NCI-H82 treated with DMSO at 0.1 percent for 48 hours (cell line): Measurements from ENCODE around the gene F2R.
"Not testable (repeated sequence)": the region's sequence is repeated elsewhere in the genome, so short reads cannot be mapped to it uniquely, and the experiment has no call there.

Experiments used
- DNase-seq: peaks from one replicate; lab custom pipeline; 2025; ENCODE audit not compliant: unreplicated experiment; lab: John Stamatoyannopoulos, UW

The F2R gene

DNA sequence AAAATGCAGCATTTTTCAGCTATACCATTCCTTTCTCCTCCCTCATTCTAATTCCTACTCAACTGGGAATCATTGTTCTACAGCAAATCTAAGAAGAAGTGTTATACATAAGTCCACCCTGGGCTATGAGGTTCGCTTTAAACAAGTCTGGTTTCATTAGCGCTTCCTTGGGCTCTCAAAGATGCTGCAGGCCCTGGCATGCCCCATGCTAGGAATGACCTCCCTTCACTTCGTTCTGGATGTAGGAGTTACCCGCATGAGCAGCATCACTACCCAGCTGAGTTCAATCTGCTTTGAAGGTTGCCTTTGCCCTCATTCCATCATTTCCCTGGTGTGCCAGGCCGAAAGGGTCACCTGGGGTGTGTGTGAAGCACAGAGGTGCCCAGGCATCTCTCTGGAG, 35.4 kb downstream of the F2R start:
- no peak for DNase-seq

DNA sequence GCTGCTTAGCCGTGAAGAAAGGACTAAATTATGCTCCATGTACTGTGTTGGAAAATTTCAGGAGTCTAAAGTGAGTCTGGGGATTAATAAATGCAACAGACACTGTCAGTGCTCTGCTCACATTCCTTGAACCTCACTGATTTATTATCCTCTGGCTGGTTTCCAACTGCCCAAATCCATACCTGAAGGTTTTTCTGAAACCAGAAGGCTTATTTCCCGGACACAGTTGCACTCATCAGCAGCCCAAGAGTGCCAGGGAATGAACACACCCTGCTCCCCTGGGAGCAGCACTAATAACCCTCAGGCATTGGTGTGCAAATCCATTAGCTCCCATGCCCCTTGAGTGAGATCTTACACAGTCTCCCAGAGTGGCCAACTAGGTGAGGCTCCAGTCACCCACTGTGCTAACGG, 38.7 kb downstream of the F2R start:
- no peak for DNase-seq

DNA sequence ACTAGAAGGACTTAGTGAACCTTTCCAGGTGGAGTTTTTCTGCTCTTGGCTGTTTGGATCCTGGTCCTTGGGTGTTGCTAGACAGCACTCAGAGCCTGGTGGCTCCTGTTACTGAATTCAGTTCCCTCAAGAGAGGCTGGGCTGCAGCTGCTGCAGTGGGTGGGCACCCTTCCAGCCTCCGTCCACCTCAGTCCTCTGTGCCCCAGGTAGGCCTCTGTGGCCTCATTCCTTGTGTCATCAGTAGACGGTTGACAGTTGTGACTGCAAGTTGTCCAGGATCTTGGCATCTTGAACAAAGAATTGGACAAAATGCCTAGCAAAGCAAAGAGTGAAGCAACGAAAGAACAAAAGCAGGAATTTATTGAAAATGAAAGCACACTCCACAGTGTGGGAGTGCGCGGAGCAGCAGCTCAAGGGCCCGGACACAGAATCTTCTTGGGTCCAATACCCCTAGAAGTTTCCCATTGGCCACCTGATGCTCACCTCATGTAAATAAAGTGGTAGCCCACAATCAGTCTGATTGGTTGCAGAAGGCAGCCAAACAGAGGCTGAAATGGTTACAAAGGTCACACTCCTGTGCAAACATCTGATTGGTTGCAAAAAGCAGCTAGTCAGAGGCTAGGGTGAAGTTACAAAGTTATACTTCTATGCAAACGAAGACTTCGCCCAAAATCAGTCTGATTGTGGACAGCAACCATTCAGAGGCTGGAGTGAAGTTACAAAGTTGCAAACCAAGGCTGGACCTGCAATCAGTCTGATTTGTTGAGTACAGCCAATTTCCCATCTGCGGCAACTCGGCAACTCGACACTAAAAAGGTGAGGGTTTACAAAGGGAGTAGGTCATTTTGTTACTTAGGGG, 40.1 kb downstream of the F2R start:
- no peak for DNase-seq

DNA sequence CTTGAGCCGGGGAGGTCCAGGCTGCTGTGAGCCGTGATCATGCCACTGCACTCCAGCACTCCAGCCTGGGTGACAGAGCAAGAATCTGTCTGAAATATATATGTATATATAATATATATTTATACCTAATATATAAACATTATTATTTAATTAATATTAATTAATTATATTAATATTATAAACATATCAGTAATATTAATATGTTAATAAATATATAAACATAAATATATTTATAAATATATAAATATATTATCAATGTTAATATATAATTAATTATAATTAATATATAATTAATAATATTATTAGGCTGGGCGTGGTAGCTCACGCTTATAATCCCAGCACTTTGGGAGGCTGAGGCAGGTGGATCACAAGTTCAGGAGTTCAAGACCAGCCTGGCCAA, 41.1 kb downstream of the F2R start:
- DNase-seq: no peak

DNA sequence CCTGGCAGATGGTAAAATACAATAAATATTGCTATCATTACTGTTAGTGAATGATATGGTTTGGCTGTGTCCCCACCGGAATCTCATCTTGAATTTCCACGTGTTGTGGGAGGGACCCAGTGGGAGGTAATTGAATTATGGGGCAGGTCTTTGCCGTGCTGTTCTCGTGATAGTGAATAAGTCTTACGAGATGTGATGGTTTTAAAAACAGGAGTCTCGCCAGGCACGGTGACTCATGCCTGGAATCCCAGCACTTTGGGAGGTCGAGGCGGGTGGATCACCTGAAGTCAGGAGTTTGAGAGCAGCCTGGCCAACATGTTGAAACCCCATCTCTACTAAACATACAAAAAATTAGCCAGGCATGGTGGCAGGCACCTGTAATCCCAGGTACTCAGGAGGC, 45.2 kb downstream of the F2R start:
- not testable (repeated sequence) for DNase-seq

DNA sequence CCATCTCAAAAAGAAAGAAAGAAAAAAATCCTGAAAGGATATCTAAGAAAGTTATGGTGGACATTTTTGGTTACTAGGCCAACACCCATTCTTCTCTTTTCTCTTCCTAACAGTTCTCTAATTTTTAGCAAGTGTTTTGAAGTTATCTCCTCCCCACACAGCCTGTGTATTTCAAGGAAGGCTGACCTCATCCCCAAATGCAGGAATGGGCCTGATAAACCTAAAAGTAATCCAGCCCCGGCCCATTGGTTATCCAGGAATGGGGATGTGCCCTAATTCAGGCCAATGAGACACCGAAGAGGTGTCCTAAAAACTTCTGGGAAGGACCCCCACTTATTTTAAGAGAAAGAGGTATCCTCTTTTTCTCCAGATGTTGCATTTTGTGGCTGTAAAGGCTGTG, 46.6 kb downstream of the F2R start:
- DNase-seq: no peak

DNA sequence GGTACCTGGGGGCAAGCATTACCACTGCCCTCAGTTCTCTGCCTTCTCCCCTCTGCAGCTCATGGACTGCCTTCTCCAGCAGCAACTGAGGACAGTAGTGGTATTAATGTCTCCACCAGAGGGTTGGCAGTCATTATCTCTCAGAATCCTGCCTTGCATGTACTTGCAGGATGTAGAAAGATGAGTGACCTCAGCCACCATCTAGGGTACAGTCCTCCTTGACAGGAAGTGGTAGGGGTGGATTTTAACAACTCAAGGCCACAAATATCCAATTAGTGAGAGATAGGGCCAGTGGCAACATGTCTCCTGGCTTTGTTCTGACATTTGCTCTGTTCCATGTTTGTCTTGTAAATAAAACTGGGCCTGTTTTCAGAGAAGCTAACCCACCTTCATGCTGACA, 47.2 kb downstream of the F2R start:
- no peak for DNase-seq

DNA sequence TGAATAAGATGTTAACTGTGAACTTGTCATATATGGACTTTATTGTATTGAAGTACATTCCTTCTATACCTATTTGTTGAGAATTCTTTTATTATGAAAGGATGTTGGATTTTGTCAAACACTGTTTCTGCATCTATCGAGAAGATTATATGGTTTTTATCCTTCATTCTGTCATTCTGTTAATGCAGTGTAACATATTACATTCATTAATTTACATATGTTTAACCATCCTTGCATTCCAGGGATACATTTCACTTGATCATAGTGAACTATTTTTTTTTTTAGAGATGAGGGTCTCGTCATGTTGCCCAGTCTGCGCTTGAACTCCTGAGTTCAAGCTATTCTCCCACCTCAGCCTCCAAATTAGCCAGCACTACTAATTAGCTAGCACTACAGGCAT, 48.4 kb downstream of the F2R start:
- DNase-seq: no peak

DNA sequence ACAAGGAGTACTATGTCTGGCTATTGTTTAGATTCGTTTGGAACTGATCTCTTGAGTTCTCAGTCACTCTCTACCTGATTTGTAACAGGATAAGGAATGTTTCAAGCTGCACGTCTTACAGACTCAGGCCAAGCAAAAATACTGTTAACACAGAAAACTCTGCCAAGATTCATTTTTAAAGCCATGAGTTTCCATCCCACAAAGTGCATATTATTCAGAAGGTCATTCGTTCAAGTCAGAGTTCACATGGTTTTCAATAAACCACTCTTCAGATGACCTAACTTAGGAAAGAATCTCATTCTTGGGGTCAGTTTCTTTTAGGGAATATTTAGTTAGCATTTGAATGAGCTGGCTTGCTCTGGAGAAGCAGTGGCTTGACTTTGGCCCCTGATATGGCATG, 49.3 kb downstream of the F2R start:
- DNase-seq: no peak

DNA sequence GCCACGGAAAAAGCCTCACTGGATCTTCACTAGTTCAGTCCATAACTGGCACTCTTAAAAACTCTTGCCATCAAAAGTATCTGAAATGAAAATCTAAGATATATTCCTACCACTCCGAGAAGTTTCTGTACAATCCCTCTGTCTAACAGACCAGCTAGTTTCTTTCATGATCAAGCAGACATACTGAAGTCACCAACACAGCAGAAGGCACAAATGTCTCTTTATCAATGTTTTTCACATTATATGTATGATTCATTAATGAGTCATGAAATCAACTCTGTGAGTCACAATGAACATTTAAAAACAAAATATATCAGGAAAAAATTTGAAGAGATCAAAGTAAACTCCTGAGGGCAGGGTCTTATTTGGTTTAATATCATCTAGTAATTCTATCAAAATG, 50.8 kb downstream of the F2R start:
- DNase-seq: no peak

DNA sequence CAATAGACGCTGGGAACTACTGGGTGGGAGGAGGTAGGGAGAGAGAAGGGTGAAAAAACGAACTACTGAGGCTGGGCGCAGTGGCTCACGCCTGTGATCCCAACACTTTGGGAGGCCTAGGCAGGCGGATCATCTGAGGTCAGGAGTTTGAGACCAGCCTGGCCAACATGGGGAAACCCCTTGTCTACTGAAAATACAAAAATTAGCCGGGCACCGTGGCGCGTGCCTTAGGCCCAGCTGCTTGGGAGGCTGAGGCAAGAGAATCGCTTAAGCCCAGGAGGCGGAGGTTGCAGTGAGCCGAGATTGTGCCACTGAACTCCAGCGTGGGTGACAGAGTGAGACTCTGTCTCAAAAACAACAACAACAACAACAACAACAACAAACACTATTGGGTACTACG, 55.1 kb downstream of the F2R start:
- DNase-seq: not testable (repeated sequence)

DNA sequence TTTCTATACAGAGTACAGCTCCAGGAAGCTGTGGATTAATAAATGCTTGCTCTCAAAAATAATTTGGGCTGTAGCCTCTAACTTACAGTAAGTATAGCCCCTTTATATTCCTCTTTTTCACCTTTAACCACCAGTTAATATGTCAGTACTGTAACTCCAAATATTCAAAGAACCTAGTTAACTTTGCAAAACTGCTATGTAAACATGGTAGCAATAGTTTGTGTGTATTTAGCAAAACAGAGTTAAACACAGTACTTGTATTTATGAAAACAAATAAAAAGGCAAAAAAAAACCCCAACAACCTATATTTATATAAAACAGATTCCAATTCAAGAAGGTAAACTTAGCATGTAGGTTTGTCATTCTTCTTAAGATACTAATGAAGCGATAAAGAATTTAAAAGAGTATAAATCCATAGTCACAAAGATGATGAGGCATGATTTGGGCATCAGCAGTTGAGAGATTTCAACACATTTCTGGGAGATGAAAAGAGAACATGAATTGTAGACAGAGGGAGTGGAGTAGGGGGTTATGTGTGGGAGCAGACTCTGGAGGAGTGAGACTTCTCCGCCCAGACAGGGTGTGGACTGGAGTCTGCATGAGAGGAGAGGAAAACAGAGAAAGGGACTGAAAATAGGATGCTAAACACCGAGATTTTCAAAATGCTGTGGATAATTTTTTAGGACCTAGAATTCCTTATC, 55.9 kb downstream of the F2R start:
- DNase-seq: no peak

DNA sequence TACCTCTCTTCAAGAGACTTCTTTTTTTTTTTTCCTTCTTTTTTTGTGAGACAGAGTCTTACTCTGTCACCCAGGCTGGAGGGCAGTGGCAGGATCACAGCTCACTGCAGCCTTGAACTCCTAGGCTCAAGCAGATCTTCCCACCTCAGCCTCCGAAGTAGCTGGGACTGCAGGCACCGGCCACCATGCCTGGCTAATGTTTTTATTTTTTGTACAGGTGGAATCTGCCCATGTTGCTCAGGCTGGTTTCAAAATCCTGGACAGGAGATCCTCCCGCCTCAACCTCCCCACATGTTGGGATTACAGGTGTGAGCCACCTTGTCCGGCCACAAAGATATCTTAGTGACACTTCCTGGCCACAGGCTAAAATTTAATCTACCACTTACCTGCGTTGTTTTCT, 60.0 kb downstream of the F2R start:
- no peak for DNase-seq

DNA sequence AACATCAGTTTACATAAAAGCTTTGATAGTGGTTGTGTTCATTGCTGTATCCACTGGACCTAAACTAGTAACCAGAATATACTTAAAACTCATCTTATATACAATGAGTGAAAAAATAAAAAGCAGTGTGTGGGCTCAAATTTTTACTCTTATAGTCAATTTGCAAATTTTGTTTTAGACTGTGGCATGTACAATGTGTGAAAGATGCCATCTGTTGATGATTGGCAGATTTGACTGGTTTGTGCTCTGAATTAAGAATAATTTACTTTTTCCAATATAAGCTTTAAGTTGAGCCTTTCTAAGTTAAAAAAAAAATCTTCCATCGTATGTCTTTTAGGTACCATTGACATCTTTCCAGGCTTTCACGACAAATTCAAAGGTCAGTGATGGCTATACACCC, 60.5 kb downstream of the F2R start:
- DNase-seq: no peak

DNA sequence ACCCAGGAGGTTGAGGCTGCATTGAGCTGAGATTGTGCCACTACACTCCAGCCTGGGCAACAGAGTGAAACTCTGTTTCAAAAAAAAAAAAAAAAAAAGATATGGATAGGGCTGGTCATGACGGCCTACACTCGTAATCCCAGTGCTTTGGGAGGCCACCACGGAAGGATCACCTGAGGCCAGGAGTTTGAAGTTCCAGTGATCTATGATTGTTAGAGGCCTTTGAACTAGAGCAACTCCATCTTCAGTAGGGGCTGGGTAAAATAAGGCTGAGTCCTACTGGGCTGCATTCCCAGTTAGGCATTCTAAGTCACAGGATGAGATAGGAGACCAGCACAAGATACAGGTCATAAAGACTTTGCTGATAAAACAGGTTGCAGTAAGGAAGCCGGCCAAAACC, 64.7 kb downstream of the F2R start:
- DNase-seq: not testable (repeated sequence)

DNA sequence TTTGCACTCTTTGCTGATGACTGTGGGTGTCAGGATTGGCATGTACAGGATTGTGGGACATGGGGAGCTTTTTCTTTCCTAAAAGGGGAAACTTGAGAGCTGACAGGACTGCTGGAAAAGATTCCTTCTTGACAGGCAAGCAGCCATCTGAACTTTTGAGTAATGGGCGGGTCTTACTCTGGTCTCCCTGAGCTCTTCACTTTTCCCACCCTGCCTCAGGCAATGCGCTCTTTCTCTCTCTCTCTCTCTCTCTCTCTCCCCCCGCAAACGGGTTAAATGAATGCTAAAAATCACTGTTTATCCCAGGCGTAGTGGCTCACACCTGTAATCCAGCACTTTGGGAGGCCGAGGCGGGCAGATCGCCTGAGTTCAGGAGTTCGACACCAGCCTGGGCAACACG, 65.8 kb downstream of the F2R start:
- DNase-seq: no peak

DNA sequence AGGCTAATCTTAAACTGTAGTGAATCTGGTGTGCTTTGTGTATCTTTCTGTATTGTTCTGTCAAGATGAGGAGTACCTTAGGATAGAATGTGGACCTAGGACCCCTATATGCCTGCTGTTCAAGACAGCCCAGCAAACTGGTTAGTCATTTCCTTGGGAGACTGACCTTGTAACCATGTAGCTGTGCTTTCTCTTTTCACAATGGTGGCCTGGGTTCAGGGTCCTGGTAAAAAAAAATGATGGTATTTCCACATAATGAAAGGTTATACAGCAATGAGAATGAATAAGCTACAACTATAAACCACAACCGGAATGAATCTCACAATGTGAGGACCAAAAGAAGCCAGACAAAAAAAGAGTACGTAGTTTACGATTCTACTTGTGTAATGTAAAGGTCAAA, 66.5 kb downstream of the F2R start:
- no peak for DNase-seq
